NCI-H774 (cell line): ENCODE data around the gene FRMD4B.

Experiments
- DNase-seq: peaks from one replicate; lab custom pipeline; 2025; lab: John Stamatoyannopoulos, UW

Gene FRMD4B

GRCh38 chr3:69405067-69405466 lies 19.2 kb upstream of the FRMD4B start:
- DNase-seq, result no peak

DNA sequence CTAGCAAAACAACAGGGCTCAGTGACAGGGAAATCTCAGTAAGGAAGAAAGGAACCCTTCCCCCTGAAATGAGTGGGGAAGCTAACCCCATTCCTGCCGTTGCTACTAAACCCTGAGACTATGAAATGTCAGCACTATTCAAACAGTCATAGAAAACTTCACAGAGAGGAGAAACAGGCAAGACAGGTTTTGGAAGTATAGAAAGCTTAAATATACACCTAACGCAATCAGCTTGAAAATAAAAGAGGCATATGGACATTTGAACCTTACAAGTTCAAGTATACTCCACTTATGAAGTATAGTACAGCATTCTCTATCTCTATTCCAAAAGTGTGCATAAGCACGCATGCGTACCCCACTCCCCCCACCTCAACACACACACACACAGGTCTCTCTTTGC lies 17.6 kb upstream of the FRMD4B start:
- no peak for DNase-seq

- no peak for DNase-seq
These were observed 14.8 kb upstream of the FRMD4B start for GRCh38 chr3:69400683-69401082.

DNA sequence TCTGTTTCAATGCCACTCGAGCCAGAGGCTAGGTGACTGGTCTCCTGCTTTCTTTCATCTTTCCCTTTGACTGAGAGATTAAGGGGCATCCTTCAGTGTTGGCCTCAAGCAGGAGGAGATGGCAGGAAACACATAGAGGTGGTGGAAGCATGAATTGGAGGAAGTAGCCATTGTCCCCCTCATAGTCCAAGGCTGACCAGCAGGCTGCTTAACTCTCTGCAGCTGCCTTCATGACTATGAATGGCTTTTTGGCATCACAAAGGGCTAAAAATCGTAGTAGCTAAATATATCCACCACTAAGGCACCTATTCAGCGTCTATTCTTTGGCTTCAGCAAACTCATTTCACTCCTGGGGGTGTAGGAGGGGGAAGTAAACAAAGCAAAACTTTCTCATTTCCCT lies 7.0 kb upstream of the FRMD4B start:
- DNase-seq, result no peak

- no peak for DNase-seq
These were observed 6.5 kb upstream of the FRMD4B start for GRCh38 chr3:69392415-69392814.

DNA sequence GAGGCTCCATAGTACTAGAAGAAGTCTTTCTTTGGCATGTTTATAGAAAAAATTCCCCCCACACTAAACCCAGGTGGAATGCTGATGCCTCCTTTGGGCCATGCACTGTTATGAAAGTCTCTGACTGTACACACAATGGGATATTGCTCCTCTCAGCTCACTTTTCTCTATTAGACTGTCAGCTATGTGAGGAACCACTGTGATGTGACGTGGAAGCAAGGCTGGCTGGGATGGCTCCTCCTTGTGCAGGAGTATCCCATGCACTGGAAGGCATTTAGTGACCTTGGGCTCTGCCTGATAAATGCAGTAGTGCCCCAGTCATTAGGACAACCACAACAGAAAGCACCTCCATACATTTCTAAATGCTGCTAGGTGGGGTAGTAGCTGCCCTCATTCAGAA lies 5.7 kb upstream of the FRMD4B start:
- DNase-seq, result no peak

GRCh38 chr3:69390771-69391170 lies 4.9 kb upstream of the FRMD4B start:
- DNase-seq, result no peak

DNA sequence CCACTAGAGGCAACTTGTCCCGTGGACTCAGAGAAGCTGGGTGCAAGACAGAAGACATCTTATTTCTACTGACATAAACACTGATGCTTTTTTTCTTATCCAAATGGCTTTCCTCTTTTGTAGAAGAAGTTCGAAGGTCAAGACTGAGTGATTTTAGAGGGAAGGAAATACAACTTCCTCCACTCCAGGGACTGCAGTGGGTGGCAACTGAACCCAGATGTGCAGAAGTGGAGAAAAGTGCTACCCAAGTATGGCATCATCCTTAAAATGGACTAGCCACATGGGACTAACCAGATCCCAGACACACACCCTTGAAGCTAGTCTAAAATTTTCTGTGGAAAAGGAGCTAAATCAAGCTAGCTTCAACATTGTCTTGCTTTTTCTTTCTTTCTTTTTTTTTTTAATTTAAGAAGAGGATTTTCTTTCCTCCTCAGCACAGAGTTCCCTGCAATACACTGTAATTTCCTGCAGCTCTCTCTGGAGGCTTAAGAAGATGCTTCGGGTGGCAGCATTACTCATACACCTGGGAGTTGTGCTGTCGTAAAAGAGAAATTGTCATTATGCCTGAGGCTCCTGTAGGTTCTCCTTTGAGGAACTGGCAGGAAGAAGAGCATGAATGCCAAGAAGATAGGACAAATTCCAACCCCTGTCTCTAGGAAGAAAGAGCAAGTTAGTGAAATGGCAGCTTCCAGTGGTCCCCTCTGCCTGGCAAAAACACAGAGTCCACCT lies 3.8 kb upstream of the FRMD4B start:
- no peak for DNase-seq

DNA sequence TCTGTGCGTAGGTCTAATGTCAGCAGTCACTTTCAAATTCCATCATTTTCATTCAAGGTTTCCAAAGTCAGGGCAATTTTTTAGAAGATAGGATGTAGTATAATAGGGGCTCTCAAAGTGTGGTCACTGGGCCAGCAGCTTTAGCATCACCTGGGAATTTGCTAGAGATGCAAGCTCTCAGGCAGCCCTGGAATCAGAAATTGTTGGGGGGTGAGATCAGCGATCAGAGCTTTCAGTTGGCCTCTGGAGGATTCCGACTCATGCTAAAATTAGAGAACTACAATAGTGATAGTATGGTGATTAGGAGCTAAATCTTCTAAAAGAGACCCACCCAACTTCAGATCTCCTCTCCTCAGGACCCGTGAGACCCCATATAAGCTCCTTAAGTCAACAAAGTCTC lies 2.4 kb upstream of the FRMD4B start:
- no peak for DNase-seq

DNA sequence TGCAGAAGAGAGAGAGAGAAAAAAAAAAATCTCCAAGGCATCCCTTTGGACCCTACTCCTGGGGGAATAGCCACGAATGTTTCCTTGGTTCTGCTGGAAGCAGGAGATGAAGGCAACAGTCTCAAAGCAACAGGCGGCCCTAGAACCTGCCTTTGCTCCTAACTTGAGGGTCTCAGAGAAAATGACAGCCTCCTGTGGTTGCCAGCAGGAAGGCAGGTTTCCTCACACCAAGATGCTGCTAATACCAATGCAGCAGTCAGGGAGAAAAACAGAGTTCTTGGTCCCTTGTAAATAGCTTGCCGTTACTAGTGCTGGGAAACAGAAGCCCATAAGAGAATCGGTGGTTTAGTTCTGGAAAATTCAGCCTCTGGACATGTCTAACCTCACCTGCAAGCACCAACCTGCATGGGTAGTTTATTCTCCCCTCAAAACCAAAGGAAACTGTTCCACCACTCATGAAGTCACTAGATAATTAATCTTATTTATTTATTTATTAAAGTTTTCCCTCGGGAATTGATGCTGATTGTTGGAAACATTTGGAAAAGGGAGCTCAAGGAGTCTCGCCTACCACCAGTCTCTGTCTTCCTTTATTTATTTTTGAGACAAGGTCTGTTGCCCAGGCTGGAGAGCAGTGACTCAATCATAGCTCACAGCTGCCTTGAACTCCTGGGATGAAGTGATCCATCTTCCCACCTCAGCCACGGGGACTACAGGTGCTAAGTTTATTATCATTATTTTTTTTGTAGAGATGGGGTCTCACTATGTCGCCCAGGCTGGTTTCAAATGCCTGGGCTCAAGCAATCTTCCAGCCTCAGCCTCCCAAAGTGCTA lies 883 bp upstream of the FRMD4B start:
- DNase-seq, result no peak

DNA sequence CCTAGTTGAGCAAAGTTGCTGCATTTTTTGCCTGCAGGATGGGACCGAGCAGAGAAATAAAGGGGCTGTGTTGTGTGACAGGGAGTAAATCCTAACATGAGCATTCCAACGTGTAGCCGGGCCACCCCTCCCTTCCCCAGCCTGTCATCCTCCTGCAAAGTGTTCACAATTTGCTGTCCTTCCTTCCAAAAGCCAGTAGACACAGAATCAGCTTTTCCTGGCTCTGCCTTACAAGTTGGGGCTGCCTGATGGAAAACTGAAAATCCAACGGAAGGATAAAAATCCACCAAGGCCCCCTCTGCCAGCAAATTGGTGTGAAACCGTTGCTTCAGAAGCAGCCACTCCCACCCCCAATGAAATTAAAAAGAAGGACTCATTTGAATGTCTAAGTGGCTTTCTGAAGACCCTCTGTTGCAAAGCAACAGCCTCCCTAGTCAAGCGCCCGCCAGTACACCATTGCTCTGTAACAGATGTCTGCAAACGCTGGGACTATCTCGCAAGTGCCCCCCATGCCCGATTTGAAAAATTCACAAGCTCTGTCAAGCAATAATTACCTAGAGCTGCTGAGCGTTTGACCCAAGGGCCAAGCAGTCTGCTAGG lies 665 bp downstream of the FRMD4B start:
- no peak for DNase-seq

- DNase-seq, result no peak
These were observed 1.6 kb downstream of the FRMD4B start for GRCh38 chr3:69384326-69384725.

GRCh38 chr3:69379661-69380060 lies 6.2 kb downstream of the FRMD4B start:
- DNase-seq, result no peak

DNA sequence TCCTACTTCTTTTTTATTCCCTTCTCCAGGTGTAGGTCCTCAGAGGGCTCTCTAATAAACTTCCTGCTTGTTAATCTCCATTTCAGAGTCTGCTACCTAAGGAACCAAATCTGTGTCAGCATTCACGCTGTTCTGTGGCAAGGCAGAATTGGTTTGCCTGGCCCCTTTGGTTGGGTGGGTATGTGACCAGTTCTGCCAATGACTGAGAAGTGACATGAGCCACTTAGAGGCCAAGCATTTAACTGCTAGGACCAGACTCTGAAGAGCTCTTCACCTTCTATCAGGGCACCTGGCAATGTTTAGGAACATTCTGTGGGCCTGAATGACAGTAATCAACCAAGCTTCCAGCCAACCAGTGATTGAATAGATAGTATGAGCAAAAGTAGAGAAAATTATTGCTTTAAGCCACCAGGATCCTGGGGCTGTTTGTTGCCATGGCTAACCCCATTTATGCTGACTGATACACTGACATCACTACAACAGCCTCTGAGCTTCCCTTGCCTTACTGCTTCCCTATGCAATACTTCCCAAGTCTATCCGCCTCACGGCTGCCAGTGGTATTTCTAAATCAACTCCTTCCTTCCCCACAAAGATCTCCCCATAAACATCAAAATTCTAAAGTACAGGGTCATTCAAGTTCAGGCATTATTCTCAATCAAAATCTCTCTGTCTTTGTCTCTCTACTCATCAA lies 7.6 kb downstream of the FRMD4B start:
- DNase-seq, result no peak

- DNase-seq, result no peak
These were observed 8.6 kb downstream of the FRMD4B start for GRCh38 chr3:69377262-69377661.

GRCh38 chr3:69376731-69377130 lies 9.2 kb downstream of the FRMD4B start:
- no peak for DNase-seq

- no peak for DNase-seq
These were observed 14.1 kb downstream of the FRMD4B start for GRCh38 chr3:69371816-69372215.

- no peak for DNase-seq
These were observed 15.0 kb downstream of the FRMD4B start for GRCh38 chr3:69370901-69371301.

- no peak for DNase-seq
These were observed 15.6 kb downstream of the FRMD4B start for GRCh38 chr3:69370156-69370883.

DNA sequence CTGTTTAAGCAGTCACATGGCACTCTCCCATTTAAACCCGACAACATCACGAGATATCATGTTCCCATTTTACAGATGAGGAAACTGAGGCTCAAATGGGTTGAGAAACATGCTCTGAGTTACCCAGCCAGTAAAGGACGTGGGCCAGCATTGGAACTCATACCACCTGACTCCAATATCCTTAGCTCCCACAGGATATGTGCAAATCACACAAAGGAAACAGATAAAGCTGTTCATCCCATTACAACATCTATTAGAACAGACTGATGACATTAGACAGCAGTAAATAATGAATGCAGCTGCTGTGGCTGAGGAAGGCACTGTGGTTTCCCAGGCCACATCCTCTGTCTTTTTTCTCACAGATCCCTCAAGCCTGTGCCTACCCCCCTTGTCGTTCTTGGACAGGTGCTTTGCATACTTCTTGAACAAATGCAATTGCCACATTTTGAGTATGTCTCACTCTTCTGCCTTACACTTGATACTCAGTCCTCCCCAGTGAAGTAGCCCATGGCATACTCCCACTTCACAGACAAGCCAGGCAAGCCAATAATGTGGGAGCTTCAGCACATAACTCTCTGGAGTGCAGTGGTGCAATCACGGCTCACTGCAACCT lies 17.7 kb downstream of the FRMD4B start:
- DNase-seq, result no peak

- no peak for DNase-seq
These were observed 18.3 kb downstream of the FRMD4B start for GRCh38 chr3:69367586-69367985.
